Naive thymus-derived CD4-positive, alpha-beta T cell (primary cell): ENCODE results near the gene SLC15A2. TPM values are rescaled to one million over a fixed set of nuclear protein-coding genes. Genes with fewer than 3 reads are reported as not detected.

Source experiments
- ATAC-seq: fragments of 150-1000 bp; cut with Tn5 transposase; 2 replicates; pipeline ENCODE4 v1.10.0; 2021; ENCODE audit warnings: mild to moderate bottlenecking, moderate library complexity
- CTCF ChIA-PET: fragments of 350-600 bp; sonication (Branson Sonifier 250); formaldehyde crosslinking; loops from one replicate; lab custom pipeline; 2021; ENCODE audit warnings: antibody characterized with exemption; lab: Charles Lee
- POLR2A ChIA-PET: fragments of 350-600 bp; sonication (Branson Sonifier 250); formaldehyde crosslinking; loops from one replicate; lab custom pipeline; 2021; ENCODE audit warnings: antibody characterized with exemption, inconsistent platforms; lab: Charles Lee
- DNase-seq, 9 donors: peaks; one replicate each; pipeline versions ENCODE4 v3.0.0 to v3.0.0-alpha.2; 2020 to 2022; ENCODE audit warnings: mixed read lengths in 1 of 9
- H3K27ac ChIP-seq: one replicate; pipeline ENCODE4 v1.7.0; 2013; ENCODE audit warnings: mild to moderate bottlenecking, low read depth, low read length, moderate library complexity
- H3K27me3 ChIP-seq, 2 donors: one replicate each; pipeline ENCODE4 v1.7.0; 2013; ENCODE audit warnings: low read length in 2 of 2, mild to moderate bottlenecking in 2 of 2, moderate library complexity in 2 of 2; ENCODE audit not compliant: control insufficient read depth in 2 of 2, insufficient read depth in 2 of 2
- H3K36me3 ChIP-seq, 3 experiments: 1 replicate in 2 of 3; 2 replicates in 1 of 3; pipeline ENCODE4 v1.7.0; 2013; ENCODE audit warnings: low read length in 3 of 3, mild to moderate bottlenecking in 3 of 3, moderate library complexity in 1 of 3; ENCODE audit not compliant: insufficient read depth in 3 of 3, control insufficient read depth in 2 of 3
- H3K4me1 ChIP-seq, 2 donors: one replicate each; pipeline ENCODE4 v1.7.0; 2013; ENCODE audit warnings: low read length in 2 of 2, mild to moderate bottlenecking in 2 of 2, moderate library complexity in 1 of 2; ENCODE audit not compliant: control insufficient read depth in 2 of 2, insufficient read depth in 2 of 2
- H3K4me3 ChIP-seq: 2 replicates; pipeline ENCODE4 v1.7.0; 2013; ENCODE audit warnings: mild to moderate bottlenecking, low read length
- H3K9me3 ChIP-seq, 3 experiments: 1 replicate in 2 of 3; 2 replicates in 1 of 3; pipeline ENCODE4 v1.7.0; 2013; ENCODE audit warnings: low read length in 3 of 3; ENCODE audit not compliant: control insufficient read depth in 2 of 3
- H3K27ac Mint-ChIP-seq, 9 donors: one replicate each; pipeline ENCODE4 v1.8.0; 2020 to 2022; ENCODE audit warnings: mixed read lengths in 9 of 9, mild to moderate bottlenecking in 8 of 9, moderate library complexity in 5 of 9, inconsistent platforms in 2 of 9
- H3K27me3 Mint-ChIP-seq, 5 donors: one replicate each; pipeline ENCODE4 v1.8.0; 2021 to 2022; ENCODE audit warnings: mixed read lengths in 5 of 5, mild to moderate bottlenecking in 1 of 5
- H3K36me3 Mint-ChIP-seq, 5 donors: one replicate each; pipeline ENCODE4 v1.8.0; 2020 to 2022; ENCODE audit warnings: mixed read lengths in 5 of 5, mild to moderate bottlenecking in 3 of 5, inconsistent platforms in 1 of 5
- H3K4me1 Mint-ChIP-seq, 7 donors: one replicate each; pipeline ENCODE4 v1.8.0; 2020 to 2022; ENCODE audit warnings: mixed read lengths in 7 of 7, mild to moderate bottlenecking in 3 of 7, inconsistent platforms in 1 of 7
- H3K4me3 Mint-ChIP-seq, 10 donors: one replicate each; pipeline ENCODE4 v1.8.0; 2020 to 2022; ENCODE audit warnings: mild to moderate bottlenecking in 10 of 10, mixed read lengths in 10 of 10, moderate library complexity in 6 of 10, inconsistent platforms in 2 of 10
- H3K9me3 Mint-ChIP-seq, 11 donors: one replicate each; pipeline ENCODE4 v1.8.0; 2020 to 2022; ENCODE audit warnings: mixed read lengths in 11 of 11, mild to moderate bottlenecking in 4 of 11, inconsistent platforms in 1 of 11, moderate library complexity in 1 of 11
- intact Hi-C, 2 donors: fragments of 100-400 bp; cut with micrococcal nuclease; formaldehyde crosslinking; loops; one replicate each; pipeline ENCODE4 v1.15.1; 2023
- polyA plus RNA-seq, 2 donors: library from polyadenylated mRNA; unstranded; fragments of 300-500 nt; fragmentation: Illumina TruSeq; gene quantifications; one replicate each; pipeline ENCODE4 v1.2.3, GENCODE V29; 2021
- total RNA-seq, 6 experiments: library from RNA in 5 of 6; stranded (reverse) in 5 of 6; gene quantifications; 1 replicate in 5 of 6; 2 replicates in 1 of 6; pipeline ENCODE4 v1.2.3 and lab custom pipeline; 2021 to 2026

The SLC15A2 gene
- total and polyA plus RNA-seq, 7 experiments from 2014 or later = 0.46 to 6.8 (median 3.0) TPM; not detected in 1

- Histone ChIP-seq H3K27ac (no peak overlapping the region), H3K4me3 (no peak overlapping the region), H3K27me3 (no peaks in the 10 kb centered on the region), H3K9me3 (no peaks in the 10 kb centered on the region), H3K36me3 (no peaks in the 10 kb centered on the region), H3K4me1 (no peaks in the 10 kb centered on the region)
- Mint-ChIP-seq H3K36me3 (peaks cover 7 to 34% (median 19%) of the 10 kb centered on the region in 5 donors), H3K27ac (no peak overlapping the region), H3K4me3 (no peak overlapping the region), H3K9me3 (no peaks in the 10 kb centered on the region), H3K4me1 (no peaks in the 10 kb centered on the region), H3K27me3 (no peaks in the 10 kb centered on the region)
- intact Hi-C loops = no loop called here
- no peak for ATAC-seq
- POLR2A ChIA-PET = no interaction called here
- CTCF ChIA-PET = no interaction called here
- DNase-seq = no peak
Observed at GRCh38 chr3:121942116-121942786, 48.0 kb downstream of the SLC15A2 start.

GRCh38 chr3:121943431-121943830, 49.2 kb downstream of the SLC15A2 start:
- Histone ChIP-seq H3K4me1 (no peaks in the 10 kb centered on the region), H3K36me3 (no peaks in the 10 kb centered on the region), H3K27ac (no peak overlapping the region), H3K27me3 (no peaks in the 10 kb centered on the region), H3K9me3 (no peaks in the 10 kb centered on the region), H3K4me3 (no peak overlapping the region)
- DNase-seq (no peak), ATAC-seq (no peak)
- ChIA-PET CTCF (no interaction called here), POLR2A (no interaction called here)
- H3K27ac Mint-ChIP-seq = no peak overlapping the region
- no peak overlapping the region for H3K4me3 Mint-ChIP-seq
- H3K27me3 Mint-ChIP-seq = no peaks in the 10 kb centered on the region
- peaks cover 7 to 30% (median 18%) of the 10 kb centered on the region in 5 donors for H3K36me3 Mint-ChIP-seq
- no peaks in the 10 kb centered on the region for H3K9me3 Mint-ChIP-seq
- H3K4me1 Mint-ChIP-seq = no peaks in the 10 kb centered on the region
- intact Hi-C loops = no loop called here

- Mint-ChIP-seq H3K36me3 (peaks cover 0 to 20% (median 13%) of the 10 kb centered on the region in 5 donors), H3K4me1 (peaks cover 0 to 1% (median 0%) of the 10 kb centered on the region in 7 donors), H3K27ac (no peak overlapping the region), H3K27me3 (peaks cover 0 to 12% (median 0%) of the 10 kb centered on the region in 5 donors), H3K9me3 (peaks cover 0 to 27% (median 14%) of the 10 kb centered on the region in 11 donors), H3K4me3 (no peak overlapping the region)
- ChIA-PET POLR2A (no interaction called here), CTCF (no interaction called here)
- Histone ChIP-seq H3K36me3 (no peaks in the 10 kb centered on the region), H3K4me1 (no peaks in the 10 kb centered on the region), H3K9me3 (peaks cover 0 to 7% (median 0%) of the 10 kb centered on the region in 3 experiments), H3K4me3 (no peak overlapping the region), H3K27ac (no peak overlapping the region), H3K27me3 (no peaks in the 10 kb centered on the region)
- intact Hi-C loops = no loop called here
- DNase-seq (no peak), ATAC-seq (no peak)
Observed at GRCh38 chr3:121948641-121949040, 54.4 kb downstream of the SLC15A2 start.

- ATAC-seq (no peak), DNase-seq (no peak)
- peaks cover 0 to 42% (median 18%) of the 10 kb centered on the region in 11 donors for H3K9me3 Mint-ChIP-seq
- no peak overlapping the region for H3K27ac ChIP-seq
- ChIA-PET POLR2A (no interaction called here), CTCF (no interaction called here)
- peaks cover 0 to 7% (median 0%) of the 10 kb centered on the region in 3 experiments for H3K9me3 ChIP-seq
- H3K4me1 ChIP-seq = no peaks in the 10 kb centered on the region
- H3K27me3 Mint-ChIP-seq = peaks cover 0 to 12% (median 0%) of the 10 kb centered on the region in 5 donors
- peaks cover 0 to 24% (median 20%) of the 10 kb centered on the region in 5 donors for H3K36me3 Mint-ChIP-seq
- H3K4me3 ChIP-seq = no peak overlapping the region
- H3K36me3 ChIP-seq = no peaks in the 10 kb centered on the region
- H3K4me3 Mint-ChIP-seq = no peak overlapping the region
- no peaks in the 10 kb centered on the region for H3K27me3 ChIP-seq
- intact Hi-C loops = no loop called here
- H3K27ac Mint-ChIP-seq = no peak overlapping the region
- peaks cover 0 to 1% (median 0%) of the 10 kb centered on the region in 7 donors for H3K4me1 Mint-ChIP-seq
Observed at GRCh38 chr3:121951291-121951919, 57.2 kb downstream of the SLC15A2 start.

DNA sequence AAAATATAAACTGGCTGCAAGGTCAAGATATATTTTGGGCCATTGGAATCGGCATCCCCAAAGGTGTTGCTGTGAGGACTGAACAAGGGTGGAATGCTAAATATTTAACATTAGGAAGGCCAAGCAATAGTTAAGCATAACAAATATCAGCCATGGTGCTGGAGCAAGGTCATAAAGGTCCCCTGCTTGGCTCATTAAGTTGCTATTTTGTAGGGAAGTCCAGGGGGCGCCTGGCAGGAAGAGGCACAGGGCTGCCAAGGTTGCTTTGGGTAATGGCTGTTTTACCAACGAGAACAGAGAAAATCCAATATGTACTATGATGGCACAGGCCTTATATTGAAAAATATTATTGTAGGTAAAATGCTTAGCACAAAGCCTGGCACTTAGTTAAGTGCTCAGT, 62.2 kb downstream of the SLC15A2 start:
- Mint-ChIP-seq H3K36me3 (peaks cover 4 to 27% (median 16%) of the 10 kb centered on the region in 5 donors), H3K4me3 (no peak overlapping the region), H3K27me3 (peaks cover 0 to 6% (median 0%) of the 10 kb centered on the region in 5 donors), H3K4me1 (no peaks in the 10 kb centered on the region), H3K27ac (no peak overlapping the region), H3K9me3 (peaks cover 0 to 52% (median 17%) of the 10 kb centered on the region in 11 donors)
- Histone ChIP-seq H3K9me3 (peaks cover 0 to 7% (median 0%) of the 10 kb centered on the region in 3 experiments), H3K4me3 (no peak overlapping the region), H3K36me3 (no peaks in the 10 kb centered on the region), H3K27me3 (no peaks in the 10 kb centered on the region), H3K4me1 (no peaks in the 10 kb centered on the region), H3K27ac (no peak overlapping the region)
- CTCF ChIA-PET = no interaction called here
- DNase-seq (no peak), ATAC-seq (no peak)
- POLR2A ChIA-PET = no interaction called here
- intact Hi-C loops = no loop called here

GRCh38 chr3:121957674-121958415, 63.6 kb downstream of the SLC15A2 start:
- no peaks in the 10 kb centered on the region for H3K4me1 Mint-ChIP-seq
- ATAC-seq (peak; percentile 64), DNase-seq (no peak)
- H3K36me3 Mint-ChIP-seq = peaks cover 5 to 21% (median 13%) of the 10 kb centered on the region in 5 donors
- no peaks in the 10 kb centered on the region for H3K27me3 ChIP-seq
- H3K9me3 Mint-ChIP-seq = peaks cover 0 to 46% (median 8%) of the 10 kb centered on the region in 11 donors
- POLR2A ChIA-PET = no interaction called here
- intact Hi-C loops = no loop called here
- H3K27ac ChIP-seq = no peak overlapping the region
- H3K4me1 ChIP-seq = no peaks in the 10 kb centered on the region
- no peak overlapping the region for H3K4me3 Mint-ChIP-seq
- H3K27me3 Mint-ChIP-seq = peaks cover 0 to 7% (median 0%) of the 10 kb centered on the region in 5 donors
- no peak overlapping the region for H3K4me3 ChIP-seq
- H3K27ac Mint-ChIP-seq = no peak overlapping the region
- CTCF ChIA-PET = no interaction called here
- H3K36me3 ChIP-seq = no peaks in the 10 kb centered on the region
- H3K9me3 ChIP-seq = no peaks in the 10 kb centered on the region
